SK-N-DZ (cell line): ENCODE results near the gene CERK.

Experiments used
- DNase-seq: peaks from one replicate; pipeline ENCODE4 v3.0.0-alpha.2; 2015; ENCODE audit warnings: low spot score

Gene CERK

DNA sequence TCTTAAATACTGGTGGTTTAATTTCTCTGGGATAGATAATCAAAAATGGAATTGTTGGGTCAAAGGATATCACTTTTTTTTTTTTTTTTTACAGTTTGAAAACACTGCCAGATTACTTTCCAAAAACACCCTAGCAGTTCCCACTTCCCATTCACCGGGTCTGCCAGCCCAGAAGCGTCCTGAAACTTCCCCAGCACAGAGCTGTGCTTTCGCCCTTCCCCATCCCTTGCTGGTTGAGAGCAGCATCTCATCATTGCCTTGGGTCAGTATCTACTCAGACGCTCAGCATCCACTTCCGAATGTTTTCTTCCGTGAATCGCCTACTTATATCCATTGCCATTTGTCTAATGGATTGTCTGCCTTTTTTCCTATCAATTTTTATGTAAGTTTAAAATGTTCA, 5.5 kb downstream of the CERK start:
- no peak for DNase-seq

DNA sequence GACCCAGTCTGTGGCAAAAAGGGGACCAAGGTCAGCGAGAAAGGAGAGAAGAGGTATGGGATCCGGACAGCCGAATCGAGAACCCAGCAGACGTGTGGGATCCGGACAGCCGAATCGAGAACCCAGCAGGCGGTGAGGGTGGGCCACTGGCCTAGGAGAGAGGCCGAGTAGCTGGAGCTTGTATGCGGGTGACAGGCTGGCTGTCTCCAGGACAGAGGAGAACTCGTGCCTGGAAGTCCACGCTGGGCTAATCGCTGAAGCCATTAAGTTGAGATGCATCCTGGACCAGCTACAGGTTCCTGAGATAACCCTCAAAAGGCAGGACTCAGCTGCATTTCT, 6.0 kb downstream of the CERK start:
- DNase-seq, result no peak

DNA sequence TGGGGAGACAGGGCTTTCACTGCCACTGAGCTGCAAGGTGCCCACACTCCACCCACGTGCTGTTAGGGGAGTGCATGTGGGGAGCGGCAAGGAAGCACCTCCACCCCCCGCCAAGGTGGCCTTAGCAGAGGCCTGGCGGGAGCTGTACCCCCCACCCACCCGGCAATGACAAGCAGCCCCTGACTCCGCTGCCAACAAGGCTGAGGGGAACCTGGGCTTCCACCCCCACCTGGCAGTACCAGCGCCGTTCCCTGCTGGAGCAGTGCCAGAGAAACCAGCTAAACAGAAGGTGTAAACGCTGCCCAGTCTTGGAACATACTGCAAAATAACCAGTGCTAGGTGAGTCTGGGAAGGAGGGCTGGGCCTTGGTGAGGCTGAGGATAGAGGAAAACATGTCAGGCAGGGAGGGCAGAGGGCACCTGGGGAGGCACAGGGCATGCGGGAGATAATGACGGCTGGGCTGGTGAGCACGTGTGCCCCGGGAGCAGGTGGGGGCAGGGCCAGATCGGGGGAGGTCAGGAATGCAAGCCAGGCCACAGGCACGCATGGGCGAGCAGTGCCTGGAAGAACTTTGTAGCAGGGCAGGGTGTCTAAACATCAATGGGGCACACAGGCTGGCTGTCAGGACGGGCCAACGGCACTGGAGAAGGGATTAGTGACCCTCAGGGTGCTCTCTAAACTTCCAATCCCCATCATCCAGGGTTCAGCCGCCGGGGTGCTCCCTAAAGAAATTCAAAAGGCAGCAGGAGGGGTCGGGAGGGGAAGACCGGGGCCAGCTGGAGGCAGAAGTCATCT, 6.6 kb downstream of the CERK start:
- no peak for DNase-seq

DNA sequence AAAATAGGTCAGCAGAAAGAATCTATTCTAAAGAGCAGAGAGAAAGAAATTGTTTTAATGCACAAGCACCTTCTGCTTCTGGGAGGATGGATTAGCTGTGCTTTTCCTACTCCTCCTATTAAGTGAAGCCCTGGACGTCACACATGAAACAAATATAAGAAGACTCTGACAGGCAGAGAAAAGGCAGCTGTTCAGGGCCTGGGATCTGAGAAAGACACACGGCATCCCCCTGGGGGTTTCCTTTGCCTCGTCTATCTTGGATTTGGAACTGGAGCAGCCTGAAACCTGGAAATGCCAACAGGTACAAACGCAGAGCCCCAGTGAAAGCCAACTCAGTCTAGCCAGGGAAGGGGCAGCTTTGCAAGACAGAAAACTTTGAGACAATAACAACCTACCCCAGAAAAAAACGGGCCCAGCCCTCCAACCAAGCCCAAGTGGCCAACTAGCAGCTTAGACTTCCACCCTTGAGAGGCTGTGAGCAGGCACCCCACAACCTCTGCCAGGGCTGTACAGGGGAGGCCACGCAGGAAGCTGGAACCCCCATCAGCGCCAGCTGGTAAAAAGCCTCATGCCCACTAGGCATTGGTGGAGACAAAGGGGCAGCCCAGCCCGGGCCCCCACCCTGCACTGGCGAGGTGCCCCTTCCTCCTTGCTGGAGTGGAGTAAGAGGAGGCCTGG, 7.3 kb downstream of the CERK start:
- DNase-seq, result no peak

DNA sequence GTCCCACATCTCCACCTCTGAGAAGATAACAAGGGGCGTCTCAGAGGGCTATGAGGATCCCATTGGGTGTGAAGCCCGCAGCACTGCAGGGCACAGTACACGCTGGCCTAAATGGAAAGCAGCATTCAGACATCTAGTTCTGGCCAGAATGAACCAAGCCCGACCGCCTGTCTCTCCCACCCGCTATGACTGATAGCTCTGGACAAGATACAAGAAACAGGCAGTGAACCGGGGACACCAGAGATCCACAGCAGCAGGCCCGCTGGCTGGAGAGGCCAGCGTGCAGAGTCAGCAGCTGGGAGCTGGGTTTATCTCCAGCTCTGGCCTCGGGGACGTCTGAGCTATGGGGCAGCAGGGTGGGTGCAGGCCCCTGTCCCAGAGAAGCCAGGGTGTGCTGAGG, 9.6 kb downstream of the CERK start:
- DNase-seq, result no peak

DNA sequence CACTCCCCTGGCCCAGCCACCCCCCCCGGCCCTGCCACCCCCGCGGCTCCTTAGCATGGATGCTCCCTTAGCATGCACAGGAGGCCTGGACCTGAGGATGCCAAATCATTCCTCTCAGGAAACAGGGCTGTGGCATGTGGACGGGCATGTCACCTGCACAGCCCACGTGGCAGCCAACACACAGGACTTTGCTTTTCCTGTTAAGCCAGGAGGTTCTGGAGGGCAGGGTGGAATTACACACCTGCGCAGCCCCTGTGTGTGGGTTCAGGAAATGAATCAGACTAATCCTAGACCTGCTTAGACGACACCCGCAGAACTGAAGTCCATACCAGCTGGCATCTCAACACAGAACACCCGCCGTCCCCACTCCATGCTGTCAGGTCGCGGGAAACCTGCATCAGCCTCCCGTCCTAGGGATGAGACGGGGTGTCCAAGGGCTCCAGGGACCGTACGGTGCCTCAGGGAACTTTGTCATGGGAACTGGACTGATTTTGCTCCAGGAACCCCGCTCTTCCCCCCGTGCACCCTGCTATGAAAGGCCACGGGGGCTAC, 10.2 kb downstream of the CERK start:
- no peak for DNase-seq

DNA sequence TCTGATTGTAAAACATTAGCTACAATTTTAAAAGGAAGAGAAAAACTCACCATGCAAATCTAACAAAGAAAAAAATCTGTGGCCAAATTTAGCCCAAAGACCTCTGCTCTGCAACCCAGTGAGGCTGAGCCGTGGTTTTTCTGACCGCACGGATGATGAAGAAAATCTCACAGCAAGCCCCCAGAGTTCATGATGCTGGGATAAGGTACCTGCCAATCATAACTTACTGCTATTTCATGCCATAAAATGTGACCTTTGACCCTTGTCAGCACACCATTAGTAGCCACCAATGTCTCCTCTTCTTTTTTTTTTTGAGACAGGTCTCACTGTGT, 11.1 kb downstream of the CERK start:
- DNase-seq, result no peak

DNA sequence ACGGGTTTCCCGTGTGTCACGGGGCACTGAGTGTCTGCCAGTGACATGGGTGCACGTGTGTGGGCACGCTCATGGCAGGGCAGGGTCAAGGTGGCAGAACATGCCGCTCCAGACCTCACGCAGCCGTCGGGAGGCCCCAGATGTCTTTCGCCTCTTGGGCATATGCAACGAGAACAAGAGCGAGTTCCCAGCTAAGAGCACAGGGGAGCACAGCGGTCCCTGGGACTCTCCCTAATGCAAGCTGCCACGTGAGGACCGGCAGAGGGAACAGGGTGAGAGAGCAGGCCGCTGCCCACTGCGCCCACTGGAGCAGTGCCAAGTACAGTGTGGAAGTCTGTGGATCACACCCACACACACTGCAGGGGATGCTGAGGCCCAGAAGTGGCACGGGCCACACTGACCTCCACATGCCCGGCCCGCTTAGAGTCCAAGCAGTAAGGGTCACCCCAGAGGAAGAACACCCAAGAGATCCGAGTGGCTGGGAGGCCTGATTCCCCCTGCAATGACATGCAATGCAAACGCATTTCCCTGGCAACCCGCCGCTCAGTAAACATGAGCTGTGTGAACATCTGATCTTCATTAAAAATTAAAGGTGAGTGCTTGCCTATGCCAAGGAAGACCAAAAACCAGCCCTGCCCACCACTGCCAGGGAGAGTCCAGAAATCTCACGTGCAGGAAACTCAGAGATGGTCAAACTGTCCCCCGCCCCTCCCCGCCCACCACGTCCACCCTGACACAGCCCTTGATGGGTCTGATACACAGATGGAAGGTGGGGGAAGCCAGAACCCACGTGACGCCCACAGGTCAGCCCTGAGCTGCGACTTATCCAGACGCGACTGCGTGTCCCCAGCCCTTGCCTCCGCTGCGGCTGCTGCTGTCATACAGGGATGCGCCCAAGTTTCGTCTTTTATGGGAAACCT, 11.7 kb downstream of the CERK start:
- no peak for DNase-seq

DNA sequence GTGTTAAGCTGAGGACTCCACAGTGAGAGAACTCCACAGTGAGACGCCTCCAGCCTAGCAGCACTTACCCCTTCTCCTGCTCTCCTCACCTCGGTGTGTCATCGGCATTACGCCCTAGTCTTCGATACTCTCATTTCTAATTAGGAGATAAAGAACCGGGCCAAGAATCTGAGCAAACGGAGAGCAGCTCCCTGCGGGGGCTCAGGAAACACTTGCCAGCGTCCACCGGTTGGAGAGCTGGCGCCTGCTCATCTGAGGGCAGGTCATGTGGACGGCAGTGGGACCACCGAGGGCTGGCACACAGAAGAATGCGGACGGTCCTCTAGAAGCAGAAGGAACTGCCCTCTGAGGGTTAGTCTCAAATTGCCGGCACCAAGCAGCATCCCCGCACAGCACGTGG, 13.0 kb downstream of the CERK start:
- DNase-seq, result no peak

DNA sequence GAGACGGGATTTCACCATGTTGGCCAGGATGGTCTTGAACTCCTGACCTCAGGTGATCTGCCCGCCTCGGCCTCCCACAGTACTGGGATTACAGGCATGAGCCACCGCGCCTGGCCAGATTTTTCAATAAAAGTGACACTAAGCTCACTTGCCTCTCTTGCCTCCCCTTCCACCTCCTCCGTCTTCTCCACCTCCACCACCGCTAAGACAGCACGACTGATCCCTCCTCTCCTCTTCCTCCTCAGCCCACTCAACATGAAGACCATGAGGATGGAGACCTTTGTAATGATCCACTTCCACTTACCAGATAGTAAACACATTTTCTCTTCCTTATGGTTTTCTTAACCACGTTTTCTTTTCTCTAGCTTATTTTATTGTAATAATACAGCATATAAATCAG, 14.2 kb downstream of the CERK start:
- no peak for DNase-seq

DNA sequence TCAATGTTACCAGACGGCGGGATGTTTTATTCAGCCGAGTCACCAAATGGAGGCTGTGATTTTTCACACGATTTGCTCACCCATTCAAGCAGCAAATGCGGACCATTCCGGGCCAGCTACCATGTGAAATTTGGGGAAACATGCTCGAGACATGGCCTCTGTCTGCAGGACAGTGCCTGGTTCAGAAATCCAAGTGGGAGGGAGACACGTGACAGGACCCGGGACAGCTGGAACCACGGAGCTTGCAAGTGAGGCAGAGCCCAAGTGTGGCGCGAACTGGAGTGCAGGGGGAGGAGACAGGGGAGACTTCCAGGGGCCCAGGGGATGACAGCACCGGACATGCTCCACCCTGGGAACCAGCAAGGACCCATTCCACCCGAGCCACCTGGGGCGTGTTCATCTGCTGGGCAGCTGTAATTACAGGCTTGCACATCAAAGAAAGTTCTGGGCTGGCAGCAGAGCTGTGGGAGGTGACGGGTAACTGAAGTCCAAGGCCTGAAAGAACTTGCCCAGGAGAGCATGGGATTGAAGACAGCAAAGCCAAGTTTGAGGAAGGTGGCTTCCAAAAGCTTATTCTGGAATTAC, 16.5 kb downstream of the CERK start:
- DNase-seq, result no peak

DNA sequence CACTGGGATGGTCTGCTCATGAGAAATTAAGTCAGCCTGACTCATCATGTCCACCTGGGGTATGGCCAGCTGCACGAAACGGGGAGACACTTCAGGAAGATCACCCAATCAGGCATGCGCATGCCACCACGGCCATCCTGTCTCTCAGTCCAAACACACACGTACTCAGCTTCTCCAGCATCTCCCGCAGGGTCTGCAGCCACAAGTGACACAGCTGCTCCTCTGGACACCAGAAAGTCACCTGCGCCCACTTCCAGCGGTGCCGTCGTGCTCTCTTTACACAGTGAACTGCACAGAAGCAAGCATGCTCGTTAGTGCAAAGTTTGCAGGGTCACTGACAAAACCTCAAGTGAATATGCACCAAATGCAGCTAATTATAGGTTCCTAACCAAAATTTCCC, 18.1 kb downstream of the CERK start:
- DNase-seq, result no peak

DNA sequence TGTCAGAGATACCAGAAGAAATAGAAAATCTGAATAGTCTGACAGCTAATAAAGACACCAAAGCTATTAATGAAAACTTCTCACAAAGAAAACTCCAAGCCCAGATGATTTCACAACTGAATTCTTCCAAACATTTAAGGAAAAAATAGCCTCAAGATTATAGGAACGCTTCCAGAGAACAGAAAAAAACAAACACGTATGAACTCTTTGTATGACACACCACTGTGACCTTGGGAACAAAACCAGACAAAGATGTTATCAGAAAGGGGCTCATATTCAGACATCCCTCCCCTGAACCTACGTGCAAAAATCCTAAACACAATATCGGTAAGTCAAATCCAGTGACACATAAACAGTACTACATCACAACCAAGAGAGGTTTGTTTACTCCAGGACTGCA, 23.5 kb downstream of the CERK start:
- no peak for DNase-seq

DNA sequence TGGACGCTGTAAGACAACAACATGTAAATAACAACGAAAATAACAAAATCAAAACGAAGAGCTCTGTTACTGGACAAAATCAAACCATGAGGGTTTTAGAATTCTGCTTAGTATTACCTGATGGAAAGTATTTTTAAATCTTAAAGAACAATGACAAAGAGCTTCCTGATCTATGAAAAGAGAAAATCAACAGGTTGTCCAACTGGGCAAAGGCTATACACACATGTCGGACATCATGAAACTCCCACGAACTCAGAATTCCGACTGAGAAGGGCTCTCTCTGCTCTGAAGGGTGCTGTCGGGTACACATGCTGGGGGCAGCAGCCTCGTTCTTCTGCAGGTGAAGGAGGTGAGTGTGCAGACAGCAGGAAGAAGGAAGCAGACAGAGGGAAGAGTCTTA, 25.8 kb downstream of the CERK start:
- no peak for DNase-seq

DNA sequence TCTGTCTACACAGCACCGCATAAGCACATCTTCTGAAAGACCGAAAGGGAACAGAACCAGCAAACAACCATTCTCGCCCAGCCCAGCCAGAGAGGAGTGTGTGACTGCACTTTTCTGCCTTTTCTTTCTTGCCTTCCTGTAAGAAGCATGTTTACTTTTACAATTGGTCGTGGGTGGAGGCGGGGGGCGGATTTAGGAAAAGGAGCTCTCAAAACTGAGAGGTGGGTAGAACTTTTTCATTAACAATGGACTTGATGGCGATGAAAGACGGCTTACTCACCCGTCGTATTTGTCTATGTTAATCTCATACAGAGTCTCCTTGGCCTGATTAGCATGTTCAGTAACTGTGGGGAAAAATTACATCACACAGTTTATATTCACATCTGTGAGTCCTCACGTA, 27.2 kb downstream of the CERK start:
- no peak for DNase-seq

DNA sequence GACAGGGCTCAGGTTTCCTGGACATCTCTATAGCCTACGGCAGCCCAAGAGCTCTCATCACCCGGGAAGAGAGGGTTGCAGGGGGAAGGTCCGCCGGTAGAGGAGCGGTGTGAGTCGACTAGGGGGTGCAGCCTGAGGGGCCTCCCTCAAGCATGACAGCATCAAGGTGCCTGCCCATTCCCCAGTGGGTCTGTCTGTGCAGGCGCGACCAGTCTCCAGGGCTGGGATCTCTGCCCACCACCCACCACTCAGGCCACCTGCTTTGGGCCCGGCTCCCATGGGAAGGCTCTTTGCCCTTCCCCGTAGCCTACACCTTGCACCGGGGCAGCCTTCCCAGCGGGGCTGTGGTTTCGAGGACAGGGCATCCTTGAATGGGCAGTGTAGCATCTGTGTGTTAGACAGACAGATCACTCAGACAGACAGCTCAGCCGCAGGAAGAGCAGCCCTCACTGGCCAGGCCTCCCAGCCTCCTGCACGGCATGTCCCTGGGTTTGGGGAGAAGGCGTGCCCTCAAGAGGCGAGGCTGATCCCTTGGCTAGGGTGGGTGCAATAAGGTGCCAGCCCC, 29.2 kb downstream of the CERK start:
- no peak for DNase-seq

DNA sequence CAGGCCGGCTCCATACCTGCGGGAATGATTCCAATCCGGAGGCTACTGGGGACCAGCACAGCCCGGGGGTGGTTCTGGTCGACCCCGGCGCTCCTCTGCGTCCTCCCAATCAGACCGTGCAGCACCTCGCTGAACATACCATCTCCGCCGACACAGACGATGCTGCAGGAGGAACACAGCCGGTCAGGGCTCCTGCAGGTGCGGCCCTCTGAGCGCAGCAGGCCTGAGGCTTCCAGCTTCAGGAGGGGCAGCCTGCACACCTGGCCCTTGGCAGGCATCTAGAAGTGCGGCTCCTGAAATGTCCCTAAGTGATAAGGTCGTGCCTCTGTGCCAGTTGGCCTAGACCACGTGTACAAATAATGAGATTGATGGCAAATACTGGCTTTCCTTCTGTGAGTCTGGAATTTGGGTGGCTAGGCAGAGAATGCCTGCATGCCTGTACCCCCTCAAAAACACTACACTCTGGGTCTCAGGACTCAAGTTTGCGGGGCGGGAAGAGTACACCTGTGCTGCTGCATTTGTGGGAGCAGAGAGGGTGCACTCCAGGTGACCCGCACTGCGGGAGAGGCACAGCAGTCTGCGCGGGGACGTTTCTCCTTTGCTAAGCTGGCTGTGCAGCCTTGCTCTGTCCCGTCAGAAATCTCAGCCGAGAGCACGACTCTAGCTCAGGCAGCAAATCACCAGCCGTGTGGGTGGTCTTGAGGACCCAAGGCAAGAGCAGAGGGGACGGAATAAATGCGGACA, 30.1 kb downstream of the CERK start:
- no peak for DNase-seq

DNA sequence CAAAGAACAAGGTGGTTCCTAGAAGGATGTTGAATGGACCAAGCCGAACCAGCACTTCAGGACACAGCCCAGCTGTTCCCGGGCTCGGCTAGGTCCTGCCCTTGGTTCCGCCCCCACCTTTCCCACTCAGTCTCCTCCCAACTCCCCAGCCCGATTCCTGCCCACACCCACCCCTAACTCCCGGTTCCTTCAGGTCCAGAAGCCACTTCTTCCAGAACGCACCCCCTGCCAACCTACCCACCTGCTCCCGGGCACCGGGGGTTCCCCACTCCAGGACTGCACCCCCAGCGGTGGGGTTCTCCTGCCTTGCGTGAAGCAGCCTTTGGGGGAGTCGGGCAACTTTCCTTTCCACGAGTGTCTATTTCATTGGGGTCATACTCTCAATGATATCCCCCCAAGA, 30.7 kb downstream of the CERK start:
- no peak for DNase-seq

DNA sequence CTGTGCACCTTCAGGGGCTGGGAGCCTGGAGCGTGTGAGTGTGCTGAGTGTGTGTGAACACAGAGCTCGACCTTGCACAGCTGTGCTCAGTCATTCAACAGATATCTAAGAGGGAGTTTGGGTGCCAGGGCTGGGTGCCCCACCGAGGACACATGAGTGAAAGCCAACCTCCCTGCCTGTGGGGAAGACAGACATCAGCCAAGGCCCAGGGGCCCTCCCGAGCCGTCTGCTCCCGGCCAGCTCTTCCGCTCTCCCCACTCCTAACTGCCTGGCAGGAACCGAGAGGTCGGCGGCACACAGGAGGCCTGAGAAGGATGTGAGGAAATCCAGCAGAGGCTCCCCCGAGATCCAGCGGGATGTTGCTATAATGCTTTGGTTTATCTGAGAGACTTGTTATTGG, 32.0 kb downstream of the CERK start:
- no peak for DNase-seq

DNA sequence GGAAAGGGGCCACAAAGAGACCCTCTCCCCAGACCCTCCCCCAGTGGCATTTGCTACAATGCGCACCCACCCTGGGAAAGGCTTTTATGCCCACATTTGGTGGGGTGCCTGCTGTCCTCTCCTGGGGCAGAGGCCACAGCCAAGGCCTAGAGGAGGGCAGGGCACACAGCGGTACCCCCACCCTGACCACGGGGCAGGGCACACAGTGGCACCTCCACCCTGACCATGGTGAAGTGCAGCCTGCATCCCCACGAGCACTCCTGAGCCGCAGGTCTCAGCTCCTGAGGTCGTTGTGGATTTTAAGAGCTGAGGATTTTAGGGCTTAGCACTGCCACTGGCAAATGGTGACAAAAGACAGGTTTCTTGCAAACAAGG, 34.1 kb downstream of the CERK start:
- DNase-seq, result no peak
